Trophoblast cell (in vitro differentiated cells and primary cell): ENCODE measurements around the gene RHCE.
"Not testable (repeated sequence)": the region's sequence is repeated elsewhere in the genome, so short reads cannot be mapped to it uniquely, and the experiment has no call there.

Source experiments
- DNase-seq, 2 donors: peaks; one replicate each; pipeline ENCODE4 v3.0.0-alpha.2; 2016
- H2AFZ ChIP-seq: 2 replicates; pipeline ENCODE4 v1.6.1; 2013; ENCODE audit warnings: low read length, moderate library complexity, mild to moderate bottlenecking; ENCODE audit not compliant: insufficient read depth, poor library complexity
- H2AK5ac ChIP-seq: 2 replicates; pipeline ENCODE4 v1.6.1; 2013; ENCODE audit warnings: mild to moderate bottlenecking, low read length
- H2BK120ac ChIP-seq: 2 replicates; pipeline ENCODE4 v1.6.1; 2013; ENCODE audit warnings: low read length, mild to moderate bottlenecking, moderate library complexity; ENCODE audit not compliant: insufficient read depth, poor library complexity
- H2BK12ac ChIP-seq: 2 replicates; pipeline ENCODE4 v1.6.1; 2013; ENCODE audit warnings: mild to moderate bottlenecking, low read length, moderate library complexity
- H2BK5ac ChIP-seq: 2 replicates; pipeline ENCODE4 v1.6.1; 2013; ENCODE audit warnings: low read length, low read depth, moderate library complexity, mild to moderate bottlenecking; ENCODE audit not compliant: poor library complexity
- H3K14ac ChIP-seq: 2 replicates; pipeline ENCODE4 v1.6.1; 2013; ENCODE audit warnings: mild to moderate bottlenecking, low read length
- H3K18ac ChIP-seq: 2 replicates; pipeline ENCODE4 v1.6.1; 2013; ENCODE audit warnings: mild to moderate bottlenecking, low read length
- H3K23ac ChIP-seq: 2 replicates; pipeline ENCODE4 v1.6.1; 2013; ENCODE audit warnings: low read length
- H3K27ac ChIP-seq: 2 replicates; pipeline ENCODE4 v1.5.1; 2013; ENCODE audit warnings: low read depth, mild to moderate bottlenecking, inconsistent platforms, low read length, moderate library complexity
- H3K27me3 ChIP-seq: 2 replicates; pipeline ENCODE4 v1.6.1; 2013; ENCODE audit warnings: inconsistent platforms, mild to moderate bottlenecking, low read length, moderate library complexity; ENCODE audit not compliant: insufficient read depth
- H3K36me3 ChIP-seq, 2 experiments: 1 replicate in 1 of 2; 2 replicates in 1 of 2; pipeline ENCODE4 v1.6.1; 2013; ENCODE audit warnings: low read length in 2 of 2, mild to moderate bottlenecking in 2 of 2, moderate library complexity in 1 of 2; ENCODE audit not compliant: insufficient read depth in 2 of 2, control insufficient read depth in 1 of 2
- H3K4ac ChIP-seq: 2 replicates; pipeline ENCODE4 v1.6.1; 2013; ENCODE audit warnings: low read depth, mild to moderate bottlenecking, low read length, moderate library complexity
- H3K4me1 ChIP-seq, 2 experiments: 1 replicate in 1 of 2; 2 replicates in 1 of 2; pipeline ENCODE4 v1.6.1; 2013; ENCODE audit warnings: low read length in 2 of 2, mild to moderate bottlenecking in 2 of 2, moderate library complexity in 1 of 2; ENCODE audit not compliant: insufficient read depth in 2 of 2, control insufficient read depth in 1 of 2
- H3K4me2 ChIP-seq: 2 replicates; pipeline ENCODE4 v1.6.1; 2013; ENCODE audit warnings: inconsistent platforms, mild to moderate bottlenecking, low read length, moderate library complexity
- H3K4me3 ChIP-seq: 2 replicates; pipeline ENCODE4 v1.5.1; 2013; ENCODE audit warnings: mild to moderate bottlenecking, low read depth, low read length, inconsistent platforms
- H3K79me1 ChIP-seq: one replicate; pipeline ENCODE4 v1.6.1; 2013; ENCODE audit warnings: low read length
- H3K79me2 ChIP-seq: 2 replicates; pipeline ENCODE4 v1.6.1; 2013; ENCODE audit warnings: low read length, mild to moderate bottlenecking; ENCODE audit not compliant: control insufficient read depth, insufficient read depth, poor library complexity
- H3K9ac ChIP-seq: 2 replicates; pipeline ENCODE4 v1.6.1; 2013; ENCODE audit warnings: mild to moderate bottlenecking, low read length
- H3K9me3 ChIP-seq: 2 replicates; pipeline ENCODE4 v1.6.1; 2013; ENCODE audit warnings: low read depth, mild to moderate bottlenecking, control low read depth, inconsistent platforms, low read length; ENCODE audit not compliant: insufficient read depth
- H4K12ac ChIP-seq: 2 replicates; pipeline ENCODE4 v1.6.1; 2013; ENCODE audit warnings: low read depth, mild to moderate bottlenecking, low read length, moderate library complexity
- H4K8ac ChIP-seq: 2 replicates; pipeline ENCODE4 v1.6.1; 2013; ENCODE audit warnings: low read depth, mild to moderate bottlenecking, low read length, moderate library complexity
- H4K91ac ChIP-seq: one replicate; pipeline ENCODE4 v1.6.1; 2013; ENCODE audit warnings: low read depth, mild to moderate bottlenecking, low read length, moderate library complexity
- WGBS: extraction: QIAGEN DNeasy Blood & Tissue Kit; methylation state at CpG from one replicate; pipeline ENCODE4 v1.1.7; 2013; ENCODE audit warnings: missing lambda C conversion rate; ENCODE audit not compliant: insufficient read length, insufficient coverage; ENCODE audit errors: extremely low coverage; 5-methylcytosine and 5-hydroxymethylcytosine counted together

The RHCE gene

GRCh38 chr1:25328791-25329185 is 91.8 kb downstream of the RHCE start:
- H3K23ac ChIP-seq, H2AK5ac ChIP-seq: not testable (repeated sequence)

GRCh38 chr1:25327864-25328790 is 92.5 kb downstream of the RHCE start:
- not testable (repeated sequence) for H3K4me3 ChIP-seq, H3K4me1 ChIP-seq, H3K9ac ChIP-seq, H2BK5ac ChIP-seq, H3K4me2 ChIP-seq, H2BK120ac ChIP-seq, H3K27ac ChIP-seq, H3K14ac ChIP-seq, H2AK5ac ChIP-seq, H3K23ac ChIP-seq, H2BK12ac ChIP-seq, H3K27me3 ChIP-seq, H3K18ac ChIP-seq, H3K9me3 ChIP-seq, H4K12ac ChIP-seq, H4K8ac ChIP-seq, H3K79me2 ChIP-seq, H3K79me1 ChIP-seq, H2AFZ ChIP-seq, H4K91ac ChIP-seq, DNase-seq, H3K36me3 ChIP-seq, H3K4ac ChIP-seq
- no CpG with 5 or more reads among the region's 17 CpGs for WGBS

More at GRCh38 chr1:25328791-25329185, 91.8 kb downstream of the RHCE start:
- not testable (repeated sequence) for H3K27me3 ChIP-seq, H2BK5ac ChIP-seq, H3K4ac ChIP-seq, H2BK120ac ChIP-seq, H4K91ac ChIP-seq, H3K4me1 ChIP-seq, H3K79me2 ChIP-seq, H3K9me3 ChIP-seq, H3K79me1 ChIP-seq, H2AFZ ChIP-seq, H2BK12ac ChIP-seq, H3K18ac ChIP-seq, H3K9ac ChIP-seq, H4K8ac ChIP-seq, H3K27ac ChIP-seq, H3K4me3 ChIP-seq, H4K12ac ChIP-seq, H3K4me2 ChIP-seq, H3K14ac ChIP-seq, DNase-seq, H3K36me3 ChIP-seq
- WGBS: no CpG with 5 or more reads among the region's 4 CpGs

- H2BK5ac ChIP-seq, H2AK5ac ChIP-seq, H3K4ac ChIP-seq, H3K14ac ChIP-seq, H3K23ac ChIP-seq, H3K36me3 ChIP-seq, H4K8ac ChIP-seq, H3K27ac ChIP-seq, H4K12ac ChIP-seq, H3K4me2 ChIP-seq, H3K27me3 ChIP-seq, H3K79me2 ChIP-seq, H3K4me1 ChIP-seq, H3K9me3 ChIP-seq, H3K4me3 ChIP-seq, H2AFZ ChIP-seq, H3K9ac ChIP-seq, H3K79me1 ChIP-seq, H2BK12ac ChIP-seq, H3K18ac ChIP-seq, DNase-seq, H2BK120ac ChIP-seq, H4K91ac ChIP-seq: not testable (repeated sequence)
- WGBS: no CpG with 5 or more reads among the region's 3 CpGs
Measured at GRCh38 chr1:25324407-25324806, 96.2 kb downstream of the RHCE start.

GRCh38 chr1:25322127-25322526 is 98.5 kb downstream of the RHCE start:
- not testable (repeated sequence) for H2BK5ac ChIP-seq, H3K4ac ChIP-seq, H3K4me1 ChIP-seq, H3K9me3 ChIP-seq, H3K79me2 ChIP-seq, H2BK12ac ChIP-seq, H2AFZ ChIP-seq, DNase-seq, H3K4me2 ChIP-seq, H3K4me3 ChIP-seq, H3K23ac ChIP-seq, H4K8ac ChIP-seq, H3K36me3 ChIP-seq, H3K79me1 ChIP-seq, H2AK5ac ChIP-seq, H3K27ac ChIP-seq, H3K18ac ChIP-seq, H4K91ac ChIP-seq, H2BK120ac ChIP-seq, H3K27me3 ChIP-seq, H4K12ac ChIP-seq, H3K14ac ChIP-seq, H3K9ac ChIP-seq
- WGBS: no CpG with 5 or more reads among the region's 9 CpGs
